NOMO-1 treated with DMSO at 0.1 percent for 48 hours (cell line): ENCODE results near the gene NDUFAF5.
"Not testable (repeated sequence)": the region's sequence is repeated elsewhere in the genome, so short reads cannot be mapped to it uniquely, and the experiment has no call there.

Experiments used
- DNase-seq: peaks from one replicate; lab custom pipeline; 2025; ENCODE audit not compliant: unreplicated experiment; lab: John Stamatoyannopoulos, UW

Gene NDUFAF5

DNA sequence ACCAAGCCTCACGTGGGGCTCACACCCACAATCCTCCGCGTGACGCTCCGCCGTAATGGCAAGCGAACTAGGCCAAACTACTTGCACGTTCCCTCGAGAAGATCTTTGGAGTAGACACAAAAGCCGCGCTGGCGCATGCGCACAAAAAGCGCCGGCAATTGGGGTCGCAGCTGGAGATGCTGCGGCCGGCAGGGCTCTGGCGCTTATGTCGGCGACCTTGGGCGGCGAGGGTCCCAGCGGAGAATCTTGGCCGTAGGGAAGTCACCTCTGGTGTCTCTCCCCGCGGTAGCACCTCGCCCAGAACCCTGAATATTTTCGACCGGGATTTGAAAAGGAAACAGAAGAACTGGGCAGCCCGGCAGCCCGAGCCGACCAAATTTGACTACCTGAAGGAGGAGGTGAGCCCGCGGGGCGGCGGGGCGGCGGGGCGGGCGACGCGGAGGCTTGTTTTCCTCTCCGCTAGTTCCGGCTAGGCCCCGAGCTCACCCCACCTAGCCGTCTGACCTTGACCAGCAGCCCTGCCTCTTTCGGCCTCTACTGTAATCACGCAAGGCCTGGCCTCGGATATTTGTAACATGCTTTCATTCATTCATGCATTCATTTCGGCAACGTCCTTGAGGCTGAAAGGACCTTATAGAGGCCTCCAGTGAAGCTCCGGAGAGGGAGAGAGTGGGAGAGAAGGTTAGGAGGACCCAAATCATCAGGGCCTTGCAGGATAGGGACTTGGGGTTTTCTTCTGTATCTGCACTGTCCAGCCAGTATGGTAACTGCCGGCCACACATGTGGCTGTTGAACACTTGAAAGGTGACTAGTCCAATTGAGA lies at the start of gene NDUFAF5, which contains the start of gene ESF1:
NDUFAF5 (plus strand) TSS at position 136 of the 823 bp plus-strand sequence; CDS start at position 177, 41 bp downstream.
ESF1 (minus strand) TSS at position 27 of the 823 bp plus-strand sequence. CDS start 1,779 bp downstream, outside the sequence.
- peak; percentile 93 for DNase-seq

DNA sequence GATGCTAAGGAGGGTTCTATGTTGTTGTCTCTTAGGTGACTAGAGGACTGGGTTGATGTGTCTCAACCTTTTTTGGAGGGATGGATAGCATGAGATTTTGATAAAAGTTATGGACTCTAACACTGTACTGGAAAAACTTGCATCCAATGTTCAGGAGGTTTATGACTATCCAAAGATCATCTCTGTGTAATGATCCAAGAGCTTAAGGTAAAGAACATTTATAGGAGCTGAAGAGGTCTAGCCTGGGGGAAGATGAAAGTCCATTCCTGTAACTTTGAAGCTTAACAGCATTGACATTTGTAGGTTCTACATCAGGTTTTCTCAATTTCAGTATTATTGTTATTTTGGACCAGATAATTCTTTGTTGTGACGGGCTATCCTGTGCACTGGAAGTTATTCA lies 49.0 kb upstream of the NDUFAF5 start:
- DNase-seq = no peak

GRCh38 chr20:13736436-13737191 lies 48.2 kb upstream of the NDUFAF5 start:
- DNase-seq = no peak

- DNase-seq = not testable (repeated sequence)
Measured at GRCh38 chr20:13738187-13738586, 46.6 kb upstream of the NDUFAF5 start.

GRCh38 chr20:13739731-13740649 lies 44.8 kb upstream of the NDUFAF5 start:
- no peak for DNase-seq

DNA sequence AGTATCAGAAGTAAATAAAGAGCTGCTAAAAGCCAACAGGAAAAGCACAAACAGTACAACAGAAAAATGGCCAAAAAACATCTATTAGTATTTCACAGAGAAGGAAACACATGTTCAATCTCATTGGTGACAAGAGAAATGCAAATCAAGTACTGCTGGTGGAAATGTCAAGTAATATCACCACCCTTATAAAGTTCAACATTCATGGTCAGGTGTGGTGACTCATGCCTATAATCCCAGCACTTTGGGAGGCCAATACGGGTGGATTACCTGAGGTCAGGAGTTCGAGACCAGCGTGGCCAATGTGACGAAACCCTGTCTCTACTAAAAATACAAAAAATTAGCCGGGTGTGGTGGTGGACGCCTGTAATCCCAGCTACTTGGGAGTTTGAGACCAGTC lies 42.9 kb upstream of the NDUFAF5 start:
- no peak for DNase-seq

GRCh38 chr20:13744352-13744751 lies 40.5 kb upstream of the NDUFAF5 start:
- no peak for DNase-seq

DNA sequence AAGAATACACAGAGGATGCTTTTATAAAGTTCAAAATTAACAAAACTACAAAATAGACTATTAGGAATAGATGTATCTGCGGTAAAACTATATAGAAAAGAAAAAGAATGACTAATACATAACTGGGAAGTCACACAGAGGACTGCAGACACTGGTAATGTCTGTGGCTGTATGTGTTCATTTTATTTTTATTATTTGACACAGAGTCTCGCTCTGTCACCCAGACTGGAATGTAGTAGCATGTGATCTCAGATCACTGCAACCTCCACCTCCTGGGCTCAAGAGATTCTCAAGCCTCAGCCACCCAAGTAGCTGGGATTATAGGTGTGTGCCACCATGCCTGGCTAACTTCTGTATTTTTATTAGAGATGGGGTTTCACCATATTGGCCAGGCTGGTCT lies 39.0 kb upstream of the NDUFAF5 start:
- no peak for DNase-seq

DNA sequence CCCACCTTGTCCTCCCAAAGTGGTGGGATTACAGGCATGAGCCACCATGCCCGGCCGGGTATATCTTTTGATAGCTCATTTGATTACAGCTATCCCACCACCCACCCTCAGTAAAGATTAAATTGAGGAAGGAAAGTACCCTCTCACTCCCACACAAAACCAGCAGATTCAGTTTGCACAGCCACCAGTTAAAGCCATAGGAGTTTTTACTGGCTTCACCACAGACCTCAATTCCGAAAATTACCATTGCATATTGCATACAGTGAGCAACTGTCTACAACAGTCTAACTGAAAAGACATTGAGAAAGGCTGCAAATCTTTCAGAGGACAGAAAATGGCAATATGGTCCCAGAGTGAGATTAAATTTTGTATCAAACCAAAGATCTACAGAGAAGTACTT lies 35.0 kb upstream of the NDUFAF5 start:
- no peak for DNase-seq

DNA sequence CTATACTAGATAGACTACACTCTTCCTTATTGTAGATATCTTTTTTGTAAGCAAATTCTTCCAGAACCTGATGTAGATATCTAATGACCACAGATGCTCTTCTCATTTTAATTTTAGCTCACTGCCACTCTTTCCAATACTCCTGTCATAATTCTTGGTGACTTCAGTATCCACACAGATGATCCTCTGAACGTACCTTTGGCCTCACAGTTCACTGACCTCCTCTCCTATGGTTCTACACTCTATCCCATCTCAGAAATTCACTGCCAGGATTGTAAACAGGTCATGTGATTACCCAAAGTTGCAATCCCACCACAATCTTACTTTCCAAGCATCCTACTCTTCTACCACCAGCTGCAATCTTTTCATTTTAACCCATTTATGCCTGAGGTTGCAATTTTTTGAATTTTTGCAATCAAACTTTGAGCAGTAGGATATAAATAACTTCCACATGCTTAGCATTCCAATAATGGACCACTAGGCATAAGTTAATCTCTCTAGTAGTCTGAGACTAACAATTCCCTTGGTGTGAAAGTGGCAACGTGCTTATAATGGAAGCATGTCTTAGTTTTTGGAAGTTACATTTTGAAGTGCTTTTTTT lies 31.3 kb upstream of the NDUFAF5 start:
- DNase-seq = no peak

DNA sequence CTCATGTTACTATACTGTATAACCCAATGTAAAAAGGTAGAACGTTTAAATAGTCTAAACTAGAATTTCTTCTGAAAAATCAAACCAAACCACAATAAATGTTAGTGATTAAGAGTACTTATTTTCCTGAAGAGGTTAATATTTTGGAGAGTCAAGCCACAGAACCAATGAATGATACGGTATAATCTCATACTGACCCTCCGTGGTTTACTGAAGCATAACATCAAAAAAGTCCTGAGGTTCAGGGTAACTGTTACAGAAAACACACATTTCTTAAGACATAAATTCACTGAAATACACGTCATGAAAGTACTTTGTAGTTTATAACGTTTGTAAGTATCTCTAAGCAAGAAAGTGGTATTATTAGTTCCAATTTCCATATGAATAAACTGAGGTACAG lies 29.0 kb upstream of the NDUFAF5 start:
- DNase-seq = no peak

DNA sequence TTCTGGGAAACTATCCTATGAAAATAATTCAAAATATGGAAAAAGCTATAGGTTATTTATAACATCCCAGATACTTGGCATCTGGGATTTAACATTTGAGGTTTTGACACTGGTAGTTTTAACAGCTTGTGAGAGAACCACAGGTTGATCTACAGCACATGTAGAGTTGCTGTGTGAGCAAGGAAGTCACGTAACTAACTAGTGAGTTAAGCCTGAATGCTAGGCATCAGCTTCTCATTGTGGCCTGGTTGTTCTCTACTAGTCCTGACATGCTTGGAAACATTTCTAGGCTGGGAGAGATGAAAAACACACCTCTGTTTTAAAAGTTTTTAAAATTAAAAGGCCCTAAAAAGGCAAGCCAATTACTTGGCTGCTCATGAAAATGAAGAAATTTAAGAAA lies 28.3 kb upstream of the NDUFAF5 start:
- DNase-seq = no peak

DNA sequence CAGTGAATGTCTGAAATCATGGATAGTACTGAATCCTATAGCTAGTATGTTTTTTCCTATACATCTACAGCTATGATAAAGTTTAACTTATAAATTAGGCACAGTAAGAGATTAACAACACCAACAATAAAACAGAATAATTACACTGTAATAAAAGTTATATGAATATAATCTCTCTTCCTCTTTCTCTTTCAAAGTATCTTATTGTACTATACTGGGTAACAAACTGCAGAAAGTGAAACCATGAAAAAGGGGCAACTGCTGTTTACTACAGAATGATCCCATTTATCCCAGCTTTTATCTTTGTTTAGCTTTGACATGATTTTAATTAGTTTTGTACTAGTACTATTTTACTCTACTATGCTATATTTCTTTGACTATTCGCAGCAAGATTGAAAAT lies 25.9 kb upstream of the NDUFAF5 start:
- DNase-seq = no peak

DNA sequence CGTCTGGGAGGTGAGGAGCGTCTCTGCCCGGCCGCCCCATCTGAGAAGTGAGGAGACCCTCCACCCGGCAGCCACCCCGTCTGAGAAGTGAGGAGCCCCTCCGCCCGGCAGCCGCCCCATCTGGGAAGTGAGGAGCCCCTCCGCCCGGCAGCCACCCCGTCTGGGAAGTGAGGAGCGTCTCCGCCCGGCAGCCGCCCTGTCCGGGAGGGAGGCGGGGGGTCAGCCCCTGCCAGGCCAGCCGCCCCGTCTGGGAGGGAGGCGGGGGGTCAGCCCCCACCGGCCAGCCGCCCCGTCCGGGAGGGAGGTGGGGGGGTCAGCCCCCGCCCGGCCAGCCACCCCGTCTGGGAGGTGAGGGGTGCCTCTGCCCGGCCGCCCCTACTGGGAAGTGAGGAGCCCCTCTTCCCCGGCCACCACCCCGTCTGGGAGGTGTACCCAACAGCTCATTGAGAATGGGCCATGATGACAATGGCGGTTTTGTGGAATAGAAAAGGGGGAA lies 24.3 kb upstream of the NDUFAF5 start:
- not testable (repeated sequence) for DNase-seq

GRCh38 chr20:13765299-13765698 lies 19.5 kb upstream of the NDUFAF5 start:
- no peak for DNase-seq

GRCh38 chr20:13765868-13766416 lies 18.9 kb upstream of the NDUFAF5 start:
- DNase-seq = no peak

DNA sequence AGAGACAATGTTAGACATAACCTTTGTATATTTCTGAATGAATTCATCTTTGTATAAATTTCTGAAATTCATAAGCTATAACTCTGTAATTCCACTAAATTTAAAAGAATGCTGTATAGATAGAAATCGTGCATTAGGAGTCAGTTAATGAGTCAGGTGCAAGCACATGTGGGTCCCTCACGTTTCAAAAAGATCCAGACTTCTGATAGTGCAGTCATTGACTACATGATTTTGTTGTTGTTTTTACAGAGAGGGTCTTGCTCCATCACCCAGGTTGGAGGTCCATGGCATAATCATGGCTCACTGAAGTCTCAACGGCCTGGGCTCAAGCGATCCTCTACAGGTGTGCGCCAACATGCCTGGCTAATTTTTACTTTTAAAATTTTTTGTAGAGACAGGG lies 14.7 kb upstream of the NDUFAF5 start:
- DNase-seq = no peak

DNA sequence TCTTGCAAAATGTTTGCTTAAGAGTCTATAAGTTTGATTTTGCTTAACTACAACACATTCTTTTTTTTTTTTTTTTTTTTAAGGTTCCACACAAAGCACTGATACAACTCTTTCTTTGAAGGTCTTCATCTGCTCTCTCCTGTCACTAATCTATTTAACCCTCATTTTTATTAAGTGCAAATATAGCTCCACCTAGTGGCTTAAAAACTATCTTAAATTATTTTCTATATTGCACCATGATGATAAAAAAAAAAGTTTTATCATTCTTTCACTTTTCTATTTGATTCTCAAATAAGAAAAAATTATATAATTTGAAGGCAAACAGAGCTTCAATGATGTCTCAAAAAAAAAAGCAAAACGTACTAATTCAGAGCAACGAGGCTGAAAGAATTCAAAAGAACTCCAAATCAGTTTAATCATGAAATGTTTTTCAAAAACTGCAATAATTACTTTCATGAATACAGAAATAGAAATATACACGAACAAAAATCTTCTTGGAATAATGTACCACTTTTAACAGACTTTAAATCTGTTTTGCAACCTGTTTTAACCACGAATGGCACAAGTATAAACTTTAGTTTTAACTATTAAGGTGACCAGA lies 12.9 kb upstream of the NDUFAF5 start:
- peak; percentile 44 for DNase-seq

- DNase-seq = no peak
Measured at GRCh38 chr20:13772529-13772928, 12.3 kb upstream of the NDUFAF5 start.

DNA sequence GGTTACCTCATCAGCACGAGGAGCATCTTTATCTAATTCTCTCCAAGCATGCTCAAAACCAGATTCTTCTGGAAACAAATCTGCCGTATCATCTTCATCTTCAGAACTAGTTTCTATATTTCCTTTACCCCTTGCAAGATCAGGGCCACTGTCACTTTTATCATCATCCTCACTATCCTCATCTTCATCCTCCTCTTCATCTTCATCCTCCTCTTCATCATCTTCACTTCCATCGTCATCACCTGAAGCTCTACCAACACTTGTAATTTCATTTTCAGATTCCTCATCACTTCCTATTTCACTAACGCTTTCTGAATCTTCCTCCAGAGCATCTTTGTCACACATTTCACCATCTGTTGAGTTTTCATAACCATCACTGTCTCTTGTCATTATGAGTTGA lies 9.0 kb upstream of the NDUFAF5 start:
- no peak for DNase-seq
